Thoracic aorta (tissue), 2 donors: ENCODE data around the gene PANK4. TPM values are rescaled to one million over a fixed set of nuclear protein-coding genes. Genes with fewer than 3 reads are reported as not detected.

ENCODE experiments used
- ATAC-seq: fragments of 150-250 bp; one replicate; pipeline ENCODE4 v1.8.0; 2017; ENCODE audit warnings: low read depth; ENCODE audit not compliant: insufficient number of reproducible peaks, low FRiP score
- DNase-seq: peaks from one replicate; pipeline ENCODE4 v3.0.0-alpha.2; 2020; ENCODE audit warnings: low spot score
- H3K27ac ChIP-seq, 2 donors: fragments of 200-600 bp; sonication (generic); 1 replicate in 1 of 2; 2 replicates in 1 of 2; pipeline ENCODE4 v1.5.1; 2016; ENCODE audit warnings: mild to moderate bottlenecking in 2 of 2, moderate library complexity in 2 of 2
- H3K27me3 ChIP-seq: fragments of 200-600 bp; sonication (generic); replicated peaks from 2 replicates; pipeline ENCODE4 v1.6.0; 2016; ENCODE audit warnings: mild to moderate bottlenecking; ENCODE audit not compliant: insufficient read depth
- H3K36me3 ChIP-seq: fragments of 200-600 bp; sonication (generic); one replicate; pipeline ENCODE4 v1.5.1; 2016
- H3K4me1 ChIP-seq, 2 donors: fragments of 200-600 bp; sonication (generic); 1 replicate in 1 of 2; 2 replicates in 1 of 2; pipeline versions ENCODE4 v1.5.1 to v1.6.0; 2016; ENCODE audit warnings: low read depth in 2 of 2, mild to moderate bottlenecking in 1 of 2; ENCODE audit not compliant: control insufficient read depth in 1 of 2
- H3K4me3 ChIP-seq: fragments of 200-600 bp; sonication (generic); 2 replicates; pipeline ENCODE4 v1.5.1; 2016; ENCODE audit warnings: mild to moderate bottlenecking
- H3K9me3 ChIP-seq: fragments of 200-600 bp; sonication (generic); 2 replicates; pipeline ENCODE4 v1.5.1; 2016
- CTCF ChIP-seq: fragments of 200-600 bp; sonication (generic); IDR thresholded peaks from one replicate; pipeline ENCODE4 v1.5.1; 2019; ENCODE audit warnings: antibody characterized with exemption
- total RNA-seq, 2 donors: library from RNA; depleted of rRNA; stranded (reverse); fragments of >200 nt; gene quantifications; one replicate each; pipeline versions ENCODE4 v1.1.0 to v1.2.3, GENCODE V29; 2016

Gene PANK4
- total RNA-seq, 2 donors from 2014 or later: 27.1 to 32.0 TPM

- peaks cover 11 to 22% of the 10 kb centered on the region in 2 donors for H3K4me1 ChIP-seq
- no peak overlapping the region for H3K27ac ChIP-seq
- no peaks in the 10 kb centered on the region for H3K27me3 ChIP-seq
- TF ChIP-seq CTCF: no peak
- H3K9me3 ChIP-seq: no peaks in the 10 kb centered on the region
- no peak overlapping the region for H3K4me3 ChIP-seq
- ATAC-seq (no peak), DNase-seq (no peak)
- no peaks in the 10 kb centered on the region for H3K36me3 ChIP-seq
These were observed 34.1 kb upstream of the PANK4 start for GRCh38 chr1:2560299-2561073.

GRCh38 chr1:2559509-2560298 lies 33.3 kb upstream of the PANK4 start:
- Histone ChIP-seq H3K36me3 (no peaks in the 10 kb centered on the region), H3K27me3 (no peaks in the 10 kb centered on the region), H3K4me1 (peaks cover 15 to 28% of the 10 kb centered on the region in 2 donors), H3K4me3 (no peak overlapping the region), H3K27ac (no peak overlapping the region), H3K9me3 (no peaks in the 10 kb centered on the region)
- TF ChIP-seq CTCF: no peak
- ATAC-seq: no peak
- DNase-seq: no peak

- no peaks in the 10 kb centered on the region for H3K9me3 ChIP-seq
- peaks cover 15 to 28% of the 10 kb centered on the region in 2 donors for H3K4me1 ChIP-seq
- no peaks in the 10 kb centered on the region for H3K27me3 ChIP-seq
- no peak overlapping the region for H3K27ac ChIP-seq
- no peak for DNase-seq
- ATAC-seq: no peak
- no peak overlapping the region for H3K4me3 ChIP-seq
- TF ChIP-seq CTCF: no peak
- H3K36me3 ChIP-seq: no peaks in the 10 kb centered on the region
These were observed 32.5 kb upstream of the PANK4 start for GRCh38 chr1:2558861-2559260.

- Histone ChIP-seq H3K4me1 (peaks cover 15 to 28% of the 10 kb centered on the region in 2 donors), H3K27me3 (no peaks in the 10 kb centered on the region), H3K9me3 (no peaks in the 10 kb centered on the region), H3K27ac (no peak overlapping the region), H3K4me3 (no peak overlapping the region), H3K36me3 (no peaks in the 10 kb centered on the region)
- no peak for TF ChIP-seq CTCF
- no peak for DNase-seq
- ATAC-seq: no peak
These were observed 32.0 kb upstream of the PANK4 start for GRCh38 chr1:2558420-2558819.
